Ishikawa (cell line): ENCODE data around the gene AHNAK2.
A peak's percentile ranks its signal among the peaks of the same experiment; 100 is the strongest.

Experiments used
- CEBPB ChIP-seq: IDR thresholded peaks from 2 replicates; pipeline ENCODE4 v1.6.1; 2012
- CREB1 ChIP-seq: IDR thresholded peaks from 2 replicates; pipeline ENCODE4 v1.6.1; 2012; ENCODE audit warnings: low read depth
- EGR1 ChIP-seq: IDR thresholded peaks from 2 replicates; pipeline ENCODE4 v1.6.1; 2012
- EP300 ChIP-seq: IDR thresholded peaks from 2 replicates; pipeline ENCODE4 v1.6.1; 2012; ENCODE audit warnings: borderline replicate concordance
- FOXM1 ChIP-seq: IDR thresholded peaks from 2 replicates; pipeline ENCODE4 v1.6.1; 2012; ENCODE audit warnings: low read depth, borderline replicate concordance
- MAX ChIP-seq: IDR thresholded peaks from 2 replicates; pipeline ENCODE4 v1.6.1; 2012
- NFIC ChIP-seq: IDR thresholded peaks from 2 replicates; pipeline ENCODE4 v1.6.1; 2012
- RAD21 ChIP-seq: IDR thresholded peaks from 2 replicates; pipeline ENCODE4 v1.6.1; 2012; ENCODE audit warnings: low read depth
- REST ChIP-seq: IDR thresholded peaks from 2 replicates; pipeline ENCODE4 v1.6.1; 2012; ENCODE audit warnings: low read depth, mild to moderate bottlenecking
- TAF1 ChIP-seq: IDR thresholded peaks from 2 replicates; pipeline ENCODE4 v1.6.1; 2012; ENCODE audit warnings: low read depth, mild to moderate bottlenecking
- TCF12 ChIP-seq: IDR thresholded peaks from 2 replicates; pipeline ENCODE4 v1.6.1; 2012; ENCODE audit warnings: low read depth
- TEAD4 ChIP-seq: IDR thresholded peaks from 2 replicates; pipeline ENCODE4 v1.6.1; 2012
- USF1 ChIP-seq: IDR thresholded peaks from 2 replicates; pipeline ENCODE4 v1.6.1; 2012
- YY1 ChIP-seq: IDR thresholded peaks from 2 replicates; pipeline ENCODE4 v1.6.1; 2012; ENCODE audit warnings: low read depth
- ZBTB7A ChIP-seq: IDR thresholded peaks from 2 replicates; pipeline ENCODE4 v1.6.1; 2012; ENCODE audit warnings: low read depth

The AHNAK2 gene

GRCh38 chr14:104897330-104898194 is 80.6 kb downstream of the AHNAK2 start:
- no peak for TF ChIP-seq FOXM1
- no peak for TF ChIP-seq MAX
- TF ChIP-seq USF1 = no peak
- no peak for TF ChIP-seq REST

GRCh38 chr14:104895786-104896661 is 82.2 kb downstream of the AHNAK2 start:
- TF ChIP-seq NFIC = peak; percentile 71
- TF ChIP-seq MAX = no peak

GRCh38 chr14:104895207-104895785 is 82.9 kb downstream of the AHNAK2 start:
- TF ChIP-seq CEBPB (no peak), EGR1 (no peak), EP300 (no peak), CREB1 (no peak)

- TF ChIP-seq YY1 (no peak), USF1 (no peak), NFIC (no peak), TAF1 (no peak), EGR1 (no peak), MAX (no peak), TCF12 (no peak), RAD21 (no peak), REST (no peak), CREB1 (no peak), EP300 (no peak), TEAD4 (no peak), FOXM1 (no peak), CEBPB (no peak), ZBTB7A (no peak)
Observed at GRCh38 chr14:104894331-104895206, 83.6 kb downstream of the AHNAK2 start.
